Choroid plexus epithelial cell (primary cell): Measurements from ENCODE around the gene TTI1.

Experiments used
- DNase-seq: peaks from one replicate; pipeline ENCODE4 v3.0.0-alpha.2; 2010; ENCODE audit warnings: low read depth
- H3K4me3 ChIP-seq: 2 replicates; pipeline ENCODE4 v1.5.1; 2011; ENCODE audit warnings: low read depth, mild to moderate bottlenecking, control low read depth, low read length, moderate library complexity
- CTCF ChIP-seq: conservative IDR thresholded peaks from 2 replicates; pipeline ENCODE4 v1.5.1; 2011; ENCODE audit warnings: low read depth, mild to moderate bottlenecking, control low read depth, inconsistent platforms, low read length, moderate library complexity

TTI1 gene

DNA sequence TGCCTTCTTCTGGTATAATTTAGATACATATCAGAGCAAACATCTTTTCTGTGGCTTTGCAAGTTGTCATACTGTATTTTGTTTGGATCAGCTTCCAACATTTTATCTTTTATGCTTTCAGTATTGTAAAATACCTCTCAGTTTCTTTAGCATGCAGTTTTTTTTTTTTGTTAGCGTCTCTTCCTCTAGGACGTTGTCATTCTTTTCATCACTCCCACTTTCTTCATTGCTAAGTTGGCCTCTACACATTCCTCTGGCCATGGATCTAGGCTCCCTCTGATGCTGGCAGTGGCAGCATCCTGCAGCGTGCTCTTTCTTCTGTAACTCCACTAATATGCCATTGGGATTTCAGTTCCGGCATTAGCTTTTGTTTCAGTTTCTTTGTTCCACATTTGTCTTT is 22.0 kb upstream of the TTI1 start:
- H3K4me3 ChIP-seq, result no peak overlapping the region
- TF ChIP-seq CTCF, result no peak
- peak; percentile 60 for DNase-seq

- no peak for DNase-seq
- H3K4me3 ChIP-seq, result no peak overlapping the region
- TF ChIP-seq CTCF, result no peak
Measured at GRCh38 chr20:38054647-38055046, 21.4 kb upstream of the TTI1 start.

GRCh38 chr20:38052870-38053269 is 19.6 kb upstream of the TTI1 start:
- H3K4me3 ChIP-seq, result no peak overlapping the region
- DNase-seq, result no peak
- TF ChIP-seq CTCF, result no peak

- TF ChIP-seq CTCF, result no peak
- no peak overlapping the region for H3K4me3 ChIP-seq
- DNase-seq, result peak; percentile 61
Measured at GRCh38 chr20:38050686-38051085, 17.4 kb upstream of the TTI1 start.

- DNase-seq, result peak; percentile 82
- TF ChIP-seq CTCF, result no peak
- H3K4me3 ChIP-seq, result no peak overlapping the region
Measured at GRCh38 chr20:38049800-38050199, 16.5 kb upstream of the TTI1 start.

- no peak overlapping the region for H3K4me3 ChIP-seq
- no peak for DNase-seq
- TF ChIP-seq CTCF, result no peak
Measured at GRCh38 chr20:38046572-38046971, 13.3 kb upstream of the TTI1 start.

- no peak overlapping the region for H3K4me3 ChIP-seq
- TF ChIP-seq CTCF, result no peak
- DNase-seq, result no peak
Measured at GRCh38 chr20:38044685-38045084, 11.4 kb upstream of the TTI1 start.
